GM19372 (cell line): ENCODE data around the gene MEIS1.

Source experiments
- ATAC-seq: cut with Tn5 transposase; IDR thresholded peaks from one replicate; pipeline ENCODE4 v1.9.1; 2021; ENCODE audit warnings: mild to moderate bottlenecking, low read depth, moderate library complexity; ENCODE audit not compliant: unreplicated experiment

The MEIS1 gene

GRCh38 chr2:66555501-66556324 lies 120.8 kb downstream of the MEIS1 start:
- no peak for ATAC-seq

DNA sequence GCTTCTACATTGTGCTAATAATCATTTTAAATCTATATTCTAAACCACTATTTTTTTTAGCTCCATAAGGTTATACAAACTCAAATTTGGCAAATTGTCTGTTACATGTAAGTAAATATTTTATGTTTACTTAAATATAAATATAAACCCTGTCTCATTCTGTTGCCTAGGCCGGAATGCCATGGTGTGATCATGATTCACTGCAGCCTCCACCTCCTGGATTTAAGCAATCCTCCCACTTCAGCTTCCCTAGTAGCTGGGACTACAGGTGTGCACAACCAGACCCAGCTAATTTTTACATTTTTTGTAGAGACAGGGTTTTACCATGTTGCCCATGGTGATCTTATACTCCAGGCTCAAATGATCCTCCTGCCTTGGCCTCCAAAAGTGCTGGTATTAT lies 124.7 kb downstream of the MEIS1 start:
- no peak for ATAC-seq

DNA sequence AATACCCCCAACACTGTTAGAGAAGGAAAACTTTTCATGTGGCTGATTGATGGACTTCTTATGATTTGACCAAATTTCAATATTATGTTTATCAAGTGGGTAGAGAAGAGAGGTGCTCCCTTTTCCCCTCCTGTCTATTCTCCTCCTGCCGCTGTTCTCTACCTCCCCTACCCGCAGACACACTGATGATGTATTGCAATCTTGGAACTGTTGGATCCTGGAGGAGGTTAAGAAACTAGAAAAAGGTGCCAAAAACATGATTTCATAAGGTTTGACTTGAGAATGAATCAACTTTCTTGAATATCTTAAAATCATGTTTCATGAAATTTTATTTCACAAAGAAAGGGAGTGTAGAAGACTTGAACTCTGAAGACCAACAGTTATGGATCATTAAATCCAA lies 125.8 kb downstream of the MEIS1 start:
- no peak for ATAC-seq

DNA sequence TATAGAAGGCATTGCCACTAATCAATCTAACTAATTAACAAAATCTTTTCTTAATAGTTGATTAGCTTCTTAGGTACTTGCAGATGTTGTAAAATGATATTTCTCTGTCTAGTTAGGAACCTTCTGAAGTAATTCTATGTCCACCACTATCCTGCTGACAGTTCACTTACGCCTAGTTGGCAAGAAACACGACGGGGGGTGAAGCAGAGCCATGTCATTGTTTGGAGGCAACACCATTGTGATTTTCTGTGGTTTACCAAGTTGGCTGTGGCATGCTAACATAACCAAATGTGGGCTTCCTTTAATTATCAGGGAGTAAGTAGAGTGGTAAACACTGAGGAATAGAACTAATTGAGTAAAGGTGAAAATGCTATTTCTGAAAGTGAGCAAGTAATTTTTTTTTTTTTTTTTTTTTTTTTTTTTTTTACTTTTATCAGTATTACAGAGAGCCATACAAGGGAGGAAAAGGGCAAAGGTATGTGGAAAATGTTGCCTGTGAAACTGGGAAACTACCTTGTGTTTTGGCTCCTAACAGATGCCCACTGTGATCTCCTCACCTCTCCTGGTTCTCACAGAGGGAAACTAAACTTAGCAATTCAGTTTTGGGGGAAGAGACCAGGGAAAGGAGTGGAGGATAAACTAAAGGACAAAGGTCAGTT lies 126.8 kb downstream of the MEIS1 start:
- ATAC-seq: no peak

GRCh38 chr2:66562304-66562685 lies 127.4 kb downstream of the MEIS1 start:
- ATAC-seq: no peak

GRCh38 chr2:66563473-66563872 lies 128.5 kb downstream of the MEIS1 start:
- no peak for ATAC-seq

GRCh38 chr2:66565291-66565690 lies 130.4 kb downstream of the MEIS1 start:
- no peak for ATAC-seq

- no peak for ATAC-seq
Observed at GRCh38 chr2:66566726-66567399, 131.9 kb downstream of the MEIS1 start.

GRCh38 chr2:66567729-66568128 lies 132.8 kb downstream of the MEIS1 start:
- no peak for ATAC-seq

DNA sequence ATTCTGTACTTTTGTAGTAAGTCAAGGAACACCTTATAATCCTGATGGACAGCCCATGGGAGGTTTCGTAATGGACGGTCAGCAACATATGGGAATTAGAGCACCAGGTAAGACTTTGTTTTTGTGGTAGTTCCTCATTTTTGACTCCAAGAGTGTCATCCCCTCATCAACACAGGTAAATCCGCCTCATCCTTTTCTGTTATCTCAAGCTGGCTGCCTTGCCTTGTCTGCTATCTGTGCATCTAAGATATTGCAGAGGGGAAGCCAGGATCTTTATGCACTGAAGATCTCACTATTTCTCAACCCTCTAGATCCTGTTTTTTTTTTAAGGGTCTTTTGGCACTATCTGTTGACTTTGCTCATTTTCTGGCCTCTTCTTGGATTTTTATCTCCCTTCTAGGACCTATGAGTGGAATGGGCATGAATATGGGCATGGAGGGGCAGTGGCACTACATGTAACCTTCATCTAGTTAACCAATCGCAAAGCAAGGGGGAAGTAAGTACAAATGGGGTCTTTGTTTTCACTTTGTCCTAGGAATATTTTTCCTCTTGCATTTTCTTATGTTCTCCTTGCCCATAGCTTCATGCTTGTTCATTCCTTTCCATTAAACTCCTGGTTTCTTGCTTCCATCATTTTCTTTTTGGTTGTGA lies 133.8 kb downstream of the MEIS1 start:
- no peak for ATAC-seq

- ATAC-seq: no peak
Observed at GRCh38 chr2:66569321-66569851, 134.5 kb downstream of the MEIS1 start.

- no peak for ATAC-seq
Observed at GRCh38 chr2:66569974-66570373, 135.0 kb downstream of the MEIS1 start.

GRCh38 chr2:66570471-66570870 lies 135.5 kb downstream of the MEIS1 start:
- ATAC-seq: no peak

DNA sequence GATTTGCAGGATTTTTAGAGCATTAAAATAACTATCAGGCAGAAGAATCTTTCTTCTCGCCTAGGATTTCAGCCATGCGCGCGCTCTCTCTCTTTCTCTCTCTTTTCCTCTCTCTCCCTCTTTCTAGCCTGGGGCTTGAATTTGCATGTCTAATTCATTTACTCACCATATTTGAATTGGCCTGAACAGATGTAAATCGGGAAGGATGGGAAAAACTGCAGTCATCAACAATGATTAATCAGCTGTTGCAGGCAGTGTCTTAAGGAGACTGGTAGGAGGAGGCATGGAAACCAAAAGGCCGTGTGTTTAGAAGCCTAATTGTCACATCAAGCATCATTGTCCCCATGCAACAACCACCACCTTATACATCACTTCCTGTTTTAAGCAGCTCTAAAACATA lies 137.0 kb downstream of the MEIS1 start:
- ATAC-seq: no peak

DNA sequence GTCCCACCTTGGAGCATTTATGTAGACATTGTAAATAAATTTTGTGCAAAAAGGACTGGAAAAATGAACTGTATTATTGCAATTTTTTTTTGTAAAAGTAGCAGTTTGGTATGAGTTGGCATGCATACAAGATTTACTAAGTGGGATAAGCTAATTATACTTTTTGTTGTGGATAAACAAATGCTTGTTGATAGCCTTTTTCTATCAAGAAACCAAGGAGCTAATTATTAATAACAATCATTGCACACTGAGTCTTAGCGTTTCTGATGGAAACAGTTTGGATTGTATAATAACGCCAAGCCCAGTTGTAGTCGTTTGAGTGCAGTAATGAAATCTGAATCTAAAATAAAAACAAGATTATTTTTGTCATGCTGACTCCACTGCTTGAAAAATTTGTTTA lies 137.5 kb downstream of the MEIS1 start:
- no peak for ATAC-seq

DNA sequence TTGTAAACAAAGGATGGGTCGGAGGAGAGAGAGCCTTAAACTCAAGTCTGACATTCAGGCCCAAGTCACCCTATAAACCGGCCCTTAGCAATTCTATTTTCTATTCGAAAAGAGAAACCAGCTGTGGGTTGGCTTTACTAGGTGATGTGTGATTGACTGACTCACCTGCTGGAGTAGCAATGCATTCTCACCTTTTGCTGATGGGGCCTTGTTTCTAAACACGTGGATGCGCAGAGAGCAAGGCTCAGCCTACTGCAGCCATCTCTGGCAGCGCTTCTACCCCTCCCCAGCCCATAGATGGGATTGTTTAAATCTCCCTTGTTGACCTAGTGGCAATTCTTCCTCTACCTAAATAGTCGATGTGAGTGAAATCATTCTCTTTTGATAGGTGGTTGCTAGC lies 138.5 kb downstream of the MEIS1 start:
- ATAC-seq: no peak

DNA sequence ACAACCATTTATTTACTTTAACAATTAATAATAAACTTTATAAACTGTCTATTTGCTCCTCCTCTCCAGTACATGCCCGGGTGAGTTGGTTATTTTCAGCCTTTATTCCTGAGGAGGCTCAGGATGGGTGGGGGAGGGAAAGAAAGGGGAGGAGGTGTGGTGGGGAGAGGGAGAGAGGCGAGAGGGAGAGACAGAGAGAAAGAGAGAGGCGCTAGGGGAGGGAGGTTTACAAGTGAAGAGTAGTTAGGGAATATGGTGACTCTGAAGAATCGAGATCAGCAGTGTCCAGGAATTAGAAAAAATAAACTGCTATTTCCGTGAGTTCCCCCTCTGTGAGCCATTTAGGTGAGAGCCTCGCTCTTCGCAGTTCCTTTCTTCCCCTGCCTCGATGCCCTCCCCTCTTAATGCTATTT lies 138.9 kb downstream of the MEIS1 start:
- no peak for ATAC-seq

DNA sequence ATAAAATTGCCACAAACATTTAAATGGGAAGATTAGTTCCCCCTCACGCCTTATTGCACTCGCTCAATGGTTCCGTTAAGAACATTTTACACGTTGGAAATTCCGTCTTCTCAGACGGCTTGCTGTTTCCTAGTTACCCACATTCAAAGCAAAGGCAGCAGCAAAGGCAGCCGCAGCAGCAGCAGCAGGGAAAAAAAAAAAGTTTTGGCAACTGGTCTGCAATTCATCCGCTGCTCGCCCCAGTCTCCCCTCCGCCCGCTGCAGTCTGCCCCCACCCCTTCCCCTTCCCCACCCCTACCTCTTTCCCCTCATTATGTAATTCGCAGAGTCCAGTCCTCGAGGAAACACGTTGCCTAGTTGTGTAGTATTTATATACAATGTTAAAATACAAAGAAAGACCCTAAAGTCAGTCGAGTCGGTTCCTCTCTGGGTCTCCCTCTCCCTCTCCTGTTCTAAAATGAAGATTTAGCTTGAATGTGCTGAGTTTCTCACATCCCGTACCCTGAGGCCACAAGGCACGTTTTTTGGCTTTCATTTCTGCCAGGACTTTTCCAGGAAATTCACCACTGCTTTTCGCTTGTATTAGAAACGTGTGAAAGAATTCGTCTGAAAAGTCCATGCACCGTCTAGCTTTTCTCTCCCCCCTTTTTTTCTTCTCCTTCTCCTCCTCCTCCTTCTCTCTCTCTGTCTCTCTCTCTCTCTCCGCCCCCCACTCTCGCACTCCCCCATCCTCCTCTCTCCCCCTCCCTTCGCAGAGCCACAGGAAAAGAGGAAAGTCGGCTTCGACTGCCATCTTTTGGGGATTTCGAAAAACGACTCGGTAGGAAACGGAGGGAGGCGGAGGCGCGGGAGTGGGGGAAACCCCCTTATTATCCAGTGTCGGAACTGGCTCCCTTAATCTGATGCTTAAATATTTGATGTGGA lies 140.0 kb downstream of the MEIS1 start:
- no peak for ATAC-seq

GRCh38 chr2:66575625-66576310 lies 140.8 kb downstream of the MEIS1 start:
- ATAC-seq: no peak

DNA sequence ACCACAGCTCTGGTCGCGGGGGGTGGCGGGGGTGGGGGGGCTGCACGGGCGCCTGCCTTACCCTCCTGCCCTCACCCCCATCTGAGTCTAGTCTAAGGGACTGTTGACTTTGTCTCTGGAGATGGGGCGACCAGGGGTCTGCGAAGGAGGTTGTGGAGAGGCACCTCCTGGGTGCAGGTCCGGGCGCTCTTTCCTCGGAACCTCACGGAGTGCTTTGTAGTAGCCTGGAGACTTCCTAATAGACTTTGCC lies 141.3 kb downstream of the MEIS1 start:
- ATAC-seq: no peak
